Measurements from ENCODE around the gene ZKSCAN7. TPM values are rescaled to one million over a fixed set of nuclear protein-coding genes. Genes with fewer than 3 reads are reported as not detected.
A peak's percentile ranks its signal among the peaks of the same experiment; 100 is the strongest.

The ZKSCAN7 gene
- total RNA-seq, 1 experiment from 2014 or later = not detected

DNA sequence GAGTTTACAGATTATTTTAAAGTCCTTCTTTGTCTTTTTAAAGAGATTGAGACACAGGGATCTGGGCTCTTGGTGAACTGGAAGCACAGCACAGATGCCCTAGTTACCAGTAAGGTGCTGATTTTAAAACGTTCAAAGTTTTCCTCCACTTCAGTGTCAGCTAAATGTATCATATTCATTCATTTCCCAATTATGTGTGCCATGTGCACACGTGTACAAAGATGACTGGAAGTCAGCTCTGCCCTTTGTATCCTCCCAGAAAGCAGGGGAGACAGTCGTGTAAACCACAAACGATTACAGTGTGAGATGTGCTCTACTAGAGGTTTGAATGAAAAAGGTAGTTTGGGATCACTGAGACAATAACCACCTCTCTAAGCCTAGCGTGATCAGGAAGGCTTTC lies 730 bp downstream of the ZKSCAN7 start:
- no peak overlapping the region for H3K27ac ChIP-seq (ENCODE audit: low read length)
- BruUV-seq (replicated peaks) = no TSS peak
- intact Hi-C loops (cut with micrococcal nuclease; ENCODE audit: unreplicated experiment) (no loop called here), in situ Hi-C loops (cut with HindIII; ENCODE audit: low pct_unique_long_range_greater_than_20kb, low sequenced_read_pairs) (no loop called here)
- peak overlapping the region in 1 of 2 experiments; percentile 40; a peak in 2 of 4 replicates for H3K4me3 ChIP-seq (ENCODE audit: low read depth in 2 of 2, low read length in 2 of 2)
- DNase-seq (ENCODE audit: low read depth, low spot score) (no peak), ATAC-seq (no peak)
- H3K4me1 ChIP-seq (ENCODE audit: control insufficient read depth, insufficient read depth, low read length) = no peaks in the 10 kb centered on the region
- no peaks in the 10 kb centered on the region for H3K27me3 ChIP-seq (ENCODE audit: control insufficient read depth, insufficient read depth, low read length)
- POLR2A ChIA-PET = no interaction called here
- H3K9me3 ChIP-seq (ENCODE audit: control insufficient read depth, insufficient read depth, low read depth, low read length) = no peaks in the 10 kb centered on the region; the same call in 1 of the 2 replicates
- CTCF ChIA-PET = no interaction called here
- no peak for TF ChIP-seq SIN3A (IDR thresholded peaks at IDR 0.05; ENCODE audit: borderline replicate concordance, insufficient read depth, low read depth, low read length)
- TF ChIP-seq POLR2AphosphoS5 (IDR thresholded peaks at IDR 0.05; ENCODE audit: low read depth, low read length) = no peak
- no peak for TF ChIP-seq TCF7L2 (IDR thresholded peaks at IDR 0.05; ENCODE audit: low read depth, low read length)
- TF ChIP-seq, protein P1, sequence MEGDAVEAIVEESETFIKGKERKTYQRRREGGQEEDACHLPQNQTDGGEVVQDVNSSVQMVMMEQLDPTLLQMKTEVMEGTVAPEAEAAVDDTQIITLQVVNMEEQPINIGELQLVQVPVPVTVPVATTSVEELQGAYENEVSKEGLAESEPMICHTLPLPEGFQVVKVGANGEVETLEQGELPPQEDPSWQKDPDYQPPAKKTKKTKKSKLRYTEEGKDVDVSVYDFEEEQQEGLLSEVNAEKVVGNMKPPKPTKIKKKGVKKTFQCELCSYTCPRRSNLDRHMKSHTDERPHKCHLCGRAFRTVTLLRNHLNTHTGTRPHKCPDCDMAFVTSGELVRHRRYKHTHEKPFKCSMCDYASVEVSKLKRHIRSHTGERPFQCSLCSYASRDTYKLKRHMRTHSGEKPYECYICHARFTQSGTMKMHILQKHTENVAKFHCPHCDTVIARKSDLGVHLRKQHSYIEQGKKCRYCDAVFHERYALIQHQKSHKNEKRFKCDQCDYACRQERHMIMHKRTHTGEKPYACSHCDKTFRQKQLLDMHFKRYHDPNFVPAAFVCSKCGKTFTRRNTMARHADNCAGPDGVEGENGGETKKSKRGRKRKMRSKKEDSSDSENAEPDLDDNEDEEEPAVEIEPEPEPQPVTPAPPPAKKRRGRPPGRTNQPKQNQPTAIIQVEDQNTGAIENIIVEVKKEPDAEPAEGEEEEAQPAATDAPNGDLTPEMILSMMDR (IDR thresholded peaks at IDR 0.05) = no peak
- TF ChIP-seq, protein P2, sequence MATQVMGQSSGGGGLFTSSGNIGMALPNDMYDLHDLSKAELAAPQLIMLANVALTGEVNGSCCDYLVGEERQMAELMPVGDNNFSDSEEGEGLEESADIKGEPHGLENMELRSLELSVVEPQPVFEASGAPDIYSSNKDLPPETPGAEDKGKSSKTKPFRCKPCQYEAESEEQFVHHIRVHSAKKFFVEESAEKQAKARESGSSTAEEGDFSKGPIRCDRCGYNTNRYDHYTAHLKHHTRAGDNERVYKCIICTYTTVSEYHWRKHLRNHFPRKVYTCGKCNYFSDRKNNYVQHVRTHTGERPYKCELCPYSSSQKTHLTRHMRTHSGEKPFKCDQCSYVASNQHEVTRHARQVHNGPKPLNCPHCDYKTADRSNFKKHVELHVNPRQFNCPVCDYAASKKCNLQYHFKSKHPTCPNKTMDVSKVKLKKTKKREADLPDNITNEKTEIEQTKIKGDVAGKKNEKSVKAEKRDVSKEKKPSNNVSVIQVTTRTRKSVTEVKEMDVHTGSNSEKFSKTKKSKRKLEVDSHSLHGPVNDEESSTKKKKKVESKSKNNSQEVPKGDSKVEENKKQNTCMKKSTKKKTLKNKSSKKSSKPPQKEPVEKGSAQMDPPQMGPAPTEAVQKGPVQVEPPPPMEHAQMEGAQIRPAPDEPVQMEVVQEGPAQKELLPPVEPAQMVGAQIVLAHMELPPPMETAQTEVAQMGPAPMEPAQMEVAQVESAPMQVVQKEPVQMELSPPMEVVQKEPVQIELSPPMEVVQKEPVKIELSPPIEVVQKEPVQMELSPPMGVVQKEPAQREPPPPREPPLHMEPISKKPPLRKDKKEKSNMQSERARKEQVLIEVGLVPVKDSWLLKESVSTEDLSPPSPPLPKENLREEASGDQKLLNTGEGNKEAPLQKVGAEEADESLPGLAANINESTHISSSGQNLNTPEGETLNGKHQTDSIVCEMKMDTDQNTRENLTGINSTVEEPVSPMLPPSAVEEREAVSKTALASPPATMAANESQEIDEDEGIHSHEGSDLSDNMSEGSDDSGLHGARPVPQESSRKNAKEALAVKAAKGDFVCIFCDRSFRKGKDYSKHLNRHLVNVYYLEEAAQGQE (IDR thresholded peaks at IDR 0.05; ENCODE audit: insufficient read depth in 1 of 2, low read depth in 2 of 2, low read length in 1 of 2) = no peak
- H3K36me3 ChIP-seq (ENCODE audit: control insufficient read depth, insufficient read depth, low read length) = no peaks in the 10 kb centered on the region

DNA sequence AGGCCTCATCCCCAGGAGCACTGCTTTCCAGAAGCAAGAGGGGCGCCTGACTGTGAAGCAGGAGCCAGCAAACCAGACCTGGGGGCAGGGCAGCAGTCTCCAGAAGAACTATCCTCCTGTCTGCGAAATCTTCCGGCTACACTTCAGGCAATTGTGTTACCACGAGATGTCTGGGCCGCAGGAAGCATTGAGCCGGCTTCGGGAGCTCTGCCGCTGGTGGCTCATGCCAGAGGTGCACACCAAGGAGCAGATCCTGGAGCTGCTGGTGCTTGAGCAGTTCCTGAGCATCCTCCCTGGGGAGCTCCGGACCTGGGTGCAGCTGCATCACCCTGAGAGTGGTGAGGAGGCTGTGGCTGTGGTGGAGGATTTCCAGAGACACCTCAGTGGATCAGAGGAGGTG lies 2.1 kb downstream of the ZKSCAN7 start:
- Histone ChIP-seq H3K27me3 (ENCODE audit: control insufficient read depth, insufficient read depth, low read length) (no peaks in the 10 kb centered on the region), H3K27ac (ENCODE audit: low read length) (no peak overlapping the region), H3K36me3 (ENCODE audit: control insufficient read depth, insufficient read depth, low read length) (no peaks in the 10 kb centered on the region), H3K9me3 (ENCODE audit: control insufficient read depth, insufficient read depth, low read depth, low read length) (no peaks in the 10 kb centered on the region; the same call in 1 of the 2 replicates), H3K4me1 (ENCODE audit: control insufficient read depth, insufficient read depth, low read length) (no peaks in the 10 kb centered on the region), H3K4me3 (ENCODE audit: low read depth in 2 of 2, low read length in 2 of 2) (no peak overlapping the region)
- ChIA-PET CTCF (no interaction called here), POLR2A (no interaction called here)
- in situ Hi-C loops (cut with HindIII; ENCODE audit: low pct_unique_long_range_greater_than_20kb, low sequenced_read_pairs) (no loop called here), intact Hi-C loops (cut with micrococcal nuclease; ENCODE audit: unreplicated experiment) (no loop called here)
- DNase-seq (ENCODE audit: low read depth, low spot score) = no peak
- no peak for TF ChIP-seq TCF7L2 (IDR thresholded peaks at IDR 0.05; ENCODE audit: low read depth, low read length)
- TF ChIP-seq, protein P2 (IDR thresholded peaks at IDR 0.05; ENCODE audit: insufficient read depth in 1 of 2, low read depth in 2 of 2, low read length in 1 of 2) = no peak
- TF ChIP-seq SIN3A (IDR thresholded peaks at IDR 0.05; ENCODE audit: borderline replicate concordance, insufficient read depth, low read depth, low read length) = no peak
- TF ChIP-seq POLR2AphosphoS5 (IDR thresholded peaks at IDR 0.05; ENCODE audit: low read depth, low read length) = no peak
- BruUV-seq (replicated peaks) = no TSS peak
- ATAC-seq = no peak

Measured in Panc1 (cell line).